ENCODE results near the gene HYAL1. TPM values are rescaled to one million over a fixed set of nuclear protein-coding genes. Genes with fewer than 3 reads are reported as not detected.

The HYAL1 gene
- total RNA-seq, 4 donors from 2014 or later, result 16.5 to 26.5 (median 20.8) TPM

GRCh38 chr3:50260027-50260941, 43.1 kb downstream of the HYAL1 start:
- peak; percentile 88 to 93 for DNase-seq (ENCODE audit: low spot score in 2 of 2)
- Histone ChIP-seq H3K27ac (peak overlapping the region; percentile 91 to 98 (median 97)), H3K4me1 (peaks cover 0 to 96% (median 67%) of the 10 kb centered on the region in 4 donors), H3K4me3 (peak overlapping the region; percentile 30 to 65 (median 52)), H3K9me3 (no peaks in the 10 kb centered on the region), H3K36me3 (peaks cover 0 to 33% (median 16%) of the 10 kb centered on the region in 3 donors), H3K27me3 (no peaks in the 10 kb centered on the region)
- 0 to 4% methylated on average over 9 to 15 of the region's 70 CpGs for WGBS, 2 donors
- TF ChIP-seq CTCF (IDR thresholded peaks at IDR 0.05) (peak; percentile 99 to 100 (median 100)), POLR2A (IDR thresholded peaks at IDR 0.05) (peak; percentile 35 to 79), EP300 (IDR thresholded peaks at IDR 0.05) (peak in 1 of 2 donors; percentile 89)

- H3K36me3 ChIP-seq, result peaks cover 0 to 40% (median 16%) of the 10 kb centered on the region in 3 donors
These were observed 43.8 kb downstream of the HYAL1 start for GRCh38 chr3:50259432-50260026.

DNA sequence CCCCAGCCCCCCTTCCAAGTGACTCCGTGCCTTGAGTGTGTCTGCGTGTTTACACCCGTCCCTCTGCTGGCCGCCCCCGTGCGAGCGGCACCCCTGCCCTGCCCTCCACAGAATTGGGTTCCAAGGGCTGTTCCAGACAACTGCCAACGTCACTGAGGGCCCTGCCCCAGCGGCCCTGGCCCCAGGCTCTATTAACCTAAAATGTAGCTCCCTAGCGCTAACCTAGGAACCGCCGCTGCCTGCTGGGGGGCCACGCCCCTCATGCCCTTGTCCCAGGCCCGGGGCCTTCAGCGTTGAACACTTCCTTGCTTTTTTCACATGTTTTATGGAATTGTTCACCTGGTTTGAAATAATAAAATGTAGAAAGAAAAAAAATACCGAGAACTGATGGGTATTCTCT, 44.4 kb downstream of the HYAL1 start:
- Histone ChIP-seq H3K4me1 (peaks cover 0 to 96% (median 67%) of the 10 kb centered on the region in 4 donors), H3K36me3 (peaks cover 0 to 46% (median 16%) of the 10 kb centered on the region in 3 donors), H3K27me3 (no peaks in the 10 kb centered on the region), H3K27ac (peak overlapping the region; percentile 91 to 98 (median 97)), H3K9me3 (no peaks in the 10 kb centered on the region), H3K4me3 (no peak overlapping the region)
- TF ChIP-seq CTCF (IDR thresholded peaks at IDR 0.05), result peak in 2 of 5 experiments; percentile 26 to 27
- no peak for TF ChIP-seq POLR2A (IDR thresholded peaks at IDR 0.05)
- TF ChIP-seq EP300 (IDR thresholded peaks at IDR 0.05), result peak in 1 of 2 donors; percentile 68
- DNase-seq (ENCODE audit: low spot score in 2 of 2), result no peak
- WGBS, 2 donors, result 36 to 48% methylated on average over 16 of the region's 16 CpGs

More at GRCh38 chr3:50259432-50260026, 43.8 kb downstream of the HYAL1 start:
- Histone ChIP-seq H3K4me3 (peak overlapping the region in 3 of 4 donors; percentile 45 to 65 (median 60)), H3K4me1 (peaks cover 0 to 96% (median 67%) of the 10 kb centered on the region in 4 donors), H3K27ac (peak overlapping the region; percentile 91 to 98 (median 97)), H3K9me3 (no peaks in the 10 kb centered on the region), H3K27me3 (no peaks in the 10 kb centered on the region)
- no peak for DNase-seq (ENCODE audit: low spot score in 2 of 2)
- TF ChIP-seq POLR2A (IDR thresholded peaks at IDR 0.05) (no peak), CTCF (IDR thresholded peaks at IDR 0.05) (no peak), EP300 (IDR thresholded peaks at IDR 0.05) (no peak)
- 50 to 57% methylated on average over 15 to 18 of the region's 18 CpGs for WGBS, 2 donors

- TF ChIP-seq CTCF (IDR thresholded peaks at IDR 0.05) (no peak), EP300 (IDR thresholded peaks at IDR 0.05) (peak in 1 of 2 donors; percentile 21)
- H3K27me3 ChIP-seq, result no peaks in the 10 kb centered on the region
- no peak overlapping the region for H3K4me3 ChIP-seq
- H3K4me1 ChIP-seq, result peaks cover 0 to 96% (median 64%) of the 10 kb centered on the region in 4 donors
- no peak for DNase-seq (ENCODE audit: low spot score in 2 of 2)
- peak overlapping the region; percentile 91 to 98 (median 97) for H3K27ac ChIP-seq
- peaks cover 0 to 54% (median 18%) of the 10 kb centered on the region in 3 donors for H3K36me3 ChIP-seq
- no peaks in the 10 kb centered on the region for H3K9me3 ChIP-seq
- 46 to 48% methylated on average over 17 of the region's 17 CpGs for WGBS, 2 donors
These were observed 45.2 kb downstream of the HYAL1 start for GRCh38 chr3:50258029-50258680.

All from tibial nerve (tissue), 4 donors.